Stimulated activated CD4-positive, alpha-beta T cell treated with anti-CD3 and anti-CD28 coated beads, TNF-alpha, amount 100 ng/mL, for 48 hours (primary cell): Measurements from ENCODE around the gene EGFL8.
A peak's percentile ranks its signal among the peaks of the same experiment; 100 is the strongest.

Experiments used
- DNase-seq, 3 donors: peaks; one replicate each; pipeline ENCODE4 v3.0.0-alpha.2; 2020; ENCODE audit warnings: low read depth in 3 of 3

The EGFL8 gene

GRCh38 chr6:32146687-32147086 lies 17.7 kb upstream of the EGFL8 start:
- no peak for DNase-seq

GRCh38 chr6:32147401-32148132 lies 16.8 kb upstream of the EGFL8 start:
- no peak for DNase-seq

- DNase-seq, result peak; percentile 47 to 66 (median 65)
Measured at GRCh38 chr6:32148289-32149091, 15.9 kb upstream of the EGFL8 start.

- DNase-seq, result no peak
Measured at GRCh38 chr6:32149092-32149755, 15.2 kb upstream of the EGFL8 start.

GRCh38 chr6:32149932-32150870 lies 14.2 kb upstream of the EGFL8 start:
- DNase-seq, result no peak

- no peak for DNase-seq
Measured at GRCh38 chr6:32151181-32151862, 13.1 kb upstream of the EGFL8 start.

- no peak for DNase-seq
Measured at GRCh38 chr6:32151863-32152768, 12.3 kb upstream of the EGFL8 start, which contains the start of gene PRRT1. PRRT1 (minus strand) TSS chr6:32151939; CDS start chr6:32151827, 112 bp downstream.

GRCh38 chr6:32152769-32153563 lies 11.4 kb upstream of the EGFL8 start:
- DNase-seq, result no peak

- DNase-seq, result peak; percentile 47 to 73 (median 70)
Measured at GRCh38 chr6:32153564-32154513, 10.6 kb upstream of the EGFL8 start, which contains the start of gene PPT2. PPT2 (plus strand) TSS chr6:32154141; CDS start chr6:32154595, 454 bp downstream.

GRCh38 chr6:32154514-32155161 lies 9.8 kb upstream of the EGFL8 start:
- DNase-seq, result peak in 1 of 3 donors; percentile 26

GRCh38 chr6:32156891-32157290 lies 7.5 kb upstream of the EGFL8 start:
- no peak for DNase-seq

GRCh38 chr6:32158052-32158451 lies 6.3 kb upstream of the EGFL8 start:
- DNase-seq, result no peak

- DNase-seq, result no peak
Measured at GRCh38 chr6:32163559-32164258, 686 bp upstream of the EGFL8 start.

- DNase-seq, result no peak
Measured at GRCh38 chr6:32166411-32167061, 2.1 kb downstream of the EGFL8 start.

- no peak for DNase-seq
Measured at GRCh38 chr6:32167154-32167760, 2.9 kb downstream of the EGFL8 start.
